ENCODE measurements around the gene GRIA2. TPM values are rescaled to one million over a fixed set of nuclear protein-coding genes. Genes with fewer than 3 reads are reported as not detected.
"Not testable (repeated sequence)": the region's sequence is repeated elsewhere in the genome, so short reads cannot be mapped to it uniquely, and the experiment has no call there.

Gene GRIA2
- total RNA-seq, 1 donor from 2014 or later, result not detected

DNA sequence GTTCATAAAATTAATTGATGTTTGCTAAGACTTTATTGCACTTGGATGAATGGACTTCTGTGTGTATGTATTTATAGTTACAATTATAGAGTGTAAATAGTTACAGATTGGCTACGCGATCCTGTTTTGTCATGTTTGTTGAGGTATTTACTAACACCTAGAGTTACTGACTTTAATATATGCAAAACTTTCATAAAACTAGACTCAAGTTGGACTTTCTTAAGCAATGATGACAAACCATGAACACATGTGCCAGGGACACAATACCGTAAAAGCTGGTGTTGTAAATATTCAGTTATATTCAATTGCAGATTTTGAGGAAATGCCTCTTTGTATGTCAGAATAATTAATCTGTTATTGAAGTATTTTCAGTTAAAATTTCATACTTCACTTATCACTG lies 6.1 kb downstream of the GRIA2 start:
- TF ChIP-seq, protein P1, sequence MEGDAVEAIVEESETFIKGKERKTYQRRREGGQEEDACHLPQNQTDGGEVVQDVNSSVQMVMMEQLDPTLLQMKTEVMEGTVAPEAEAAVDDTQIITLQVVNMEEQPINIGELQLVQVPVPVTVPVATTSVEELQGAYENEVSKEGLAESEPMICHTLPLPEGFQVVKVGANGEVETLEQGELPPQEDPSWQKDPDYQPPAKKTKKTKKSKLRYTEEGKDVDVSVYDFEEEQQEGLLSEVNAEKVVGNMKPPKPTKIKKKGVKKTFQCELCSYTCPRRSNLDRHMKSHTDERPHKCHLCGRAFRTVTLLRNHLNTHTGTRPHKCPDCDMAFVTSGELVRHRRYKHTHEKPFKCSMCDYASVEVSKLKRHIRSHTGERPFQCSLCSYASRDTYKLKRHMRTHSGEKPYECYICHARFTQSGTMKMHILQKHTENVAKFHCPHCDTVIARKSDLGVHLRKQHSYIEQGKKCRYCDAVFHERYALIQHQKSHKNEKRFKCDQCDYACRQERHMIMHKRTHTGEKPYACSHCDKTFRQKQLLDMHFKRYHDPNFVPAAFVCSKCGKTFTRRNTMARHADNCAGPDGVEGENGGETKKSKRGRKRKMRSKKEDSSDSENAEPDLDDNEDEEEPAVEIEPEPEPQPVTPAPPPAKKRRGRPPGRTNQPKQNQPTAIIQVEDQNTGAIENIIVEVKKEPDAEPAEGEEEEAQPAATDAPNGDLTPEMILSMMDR (IDR thresholded peaks at IDR 0.05; ENCODE audit: borderline replicate concordance), result no peak
- peaks cover 59% of the 10 kb centered on the region for H3K27me3 ChIP-seq (ENCODE audit: low read depth)
- peaks cover 13% of the 10 kb centered on the region for H3K4me1 ChIP-seq
- no peak overlapping the region for H3K27ac ChIP-seq (replicated peaks)
- H3K4me3 ChIP-seq, result no peak overlapping the region
- intact Hi-C loops (cut with micrococcal nuclease), result no loop called here
- H3K36me3 ChIP-seq, result no peaks in the 10 kb centered on the region
- no peaks in the 10 kb centered on the region for H3K9me3 ChIP-seq (replicated peaks)
- no peak for DNase-seq

- peaks cover 10% of the 10 kb centered on the region for H3K27me3 ChIP-seq (ENCODE audit: low read depth)
- no peaks in the 10 kb centered on the region for H3K9me3 ChIP-seq (replicated peaks)
- intact Hi-C loops (cut with micrococcal nuclease), result no loop called here
- no peak overlapping the region for H3K27ac ChIP-seq (replicated peaks)
- no peaks in the 10 kb centered on the region for H3K4me1 ChIP-seq
- no peak overlapping the region for H3K4me3 ChIP-seq
- DNase-seq, result no peak
- H3K36me3 ChIP-seq, result no peaks in the 10 kb centered on the region
- TF ChIP-seq, protein P1 (IDR thresholded peaks at IDR 0.05; ENCODE audit: borderline replicate concordance), result no peak
These were observed 11.0 kb downstream of the GRIA2 start for GRCh38 chr4:157231525-157231924.

GRCh38 chr4:157242871-157243270 lies 22.3 kb downstream of the GRIA2 start:
- Histone ChIP-seq H3K27me3 (ENCODE audit: low read depth) (no peaks in the 10 kb centered on the region), H3K9me3 (replicated peaks) (no peaks in the 10 kb centered on the region), H3K4me3 (no peak overlapping the region), H3K36me3 (no peaks in the 10 kb centered on the region), H3K4me1 (no peaks in the 10 kb centered on the region), H3K27ac (replicated peaks) (no peak overlapping the region)
- TF ChIP-seq, protein P1 (IDR thresholded peaks at IDR 0.05; ENCODE audit: borderline replicate concordance), result no peak
- intact Hi-C loops (cut with micrococcal nuclease), result no loop called here
- DNase-seq, result no peak

GRCh38 chr4:157244348-157244747 lies 23.8 kb downstream of the GRIA2 start:
- Histone ChIP-seq H3K36me3 (no peaks in the 10 kb centered on the region), H3K4me3 (no peak overlapping the region), H3K9me3 (replicated peaks) (no peaks in the 10 kb centered on the region), H3K27me3 (ENCODE audit: low read depth) (no peaks in the 10 kb centered on the region), H3K27ac (replicated peaks) (no peak overlapping the region), H3K4me1 (no peaks in the 10 kb centered on the region)
- intact Hi-C loops (cut with micrococcal nuclease), result no loop called here
- TF ChIP-seq, protein P1 (IDR thresholded peaks at IDR 0.05; ENCODE audit: borderline replicate concordance), result no peak
- no peak for DNase-seq

DNA sequence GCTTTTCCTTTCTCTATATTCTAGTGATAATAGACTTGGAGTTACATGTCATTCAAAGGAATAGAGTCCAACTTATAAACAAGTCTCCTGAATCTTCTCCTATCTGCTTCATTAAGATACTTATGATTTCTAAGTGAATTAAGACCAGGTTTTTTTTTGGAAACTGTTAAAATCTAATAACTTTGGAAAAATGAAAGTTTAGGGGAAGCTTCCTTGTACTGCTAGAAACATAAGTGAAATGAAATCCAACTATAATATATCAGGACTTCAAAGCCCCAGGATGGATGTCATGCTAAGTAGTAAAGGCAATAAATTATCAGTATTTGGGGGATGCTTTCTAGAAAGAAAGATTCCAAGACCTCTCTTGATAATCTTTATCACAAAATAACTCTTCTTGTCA lies 24.8 kb downstream of the GRIA2 start:
- Histone ChIP-seq H3K36me3 (no peaks in the 10 kb centered on the region), H3K4me3 (no peak overlapping the region), H3K9me3 (replicated peaks) (no peaks in the 10 kb centered on the region), H3K27ac (replicated peaks) (no peak overlapping the region), H3K27me3 (ENCODE audit: low read depth) (no peaks in the 10 kb centered on the region), H3K4me1 (no peaks in the 10 kb centered on the region)
- intact Hi-C loops (cut with micrococcal nuclease), result no loop called here
- TF ChIP-seq, protein P1 (IDR thresholded peaks at IDR 0.05; ENCODE audit: borderline replicate concordance), result no peak
- no peak for DNase-seq

GRCh38 chr4:157246964-157247363 lies 26.4 kb downstream of the GRIA2 start:
- DNase-seq, result no peak
- H3K27me3 ChIP-seq (ENCODE audit: low read depth), result no peaks in the 10 kb centered on the region
- H3K36me3 ChIP-seq, result no peaks in the 10 kb centered on the region
- no peak overlapping the region for H3K27ac ChIP-seq (replicated peaks)
- H3K9me3 ChIP-seq (replicated peaks), result no peaks in the 10 kb centered on the region
- H3K4me1 ChIP-seq, result no peaks in the 10 kb centered on the region
- TF ChIP-seq, protein P1 (IDR thresholded peaks at IDR 0.05; ENCODE audit: borderline replicate concordance), result no peak
- intact Hi-C loops (cut with micrococcal nuclease), result no loop called here
- no peak overlapping the region for H3K4me3 ChIP-seq

DNA sequence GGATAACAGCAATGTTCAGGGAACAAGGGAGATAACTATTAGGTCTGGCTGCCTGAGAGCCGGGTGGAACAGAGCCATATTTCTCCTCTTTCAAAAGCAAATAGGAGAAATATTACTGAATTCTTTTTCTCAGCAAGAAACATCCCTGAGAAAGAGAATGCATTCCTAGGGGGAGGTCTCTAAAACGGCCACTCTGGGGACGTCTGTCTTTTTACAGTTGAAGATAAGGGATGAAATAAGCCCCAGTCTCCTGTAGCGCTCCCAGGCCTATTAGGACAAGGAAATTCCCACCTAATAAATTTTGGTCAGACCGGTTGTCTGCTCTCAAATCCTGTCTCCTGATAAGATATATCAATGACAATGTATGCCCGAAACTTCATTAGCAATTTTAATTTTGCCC lies 37.6 kb downstream of the GRIA2 start:
- H3K4me1 ChIP-seq; DNase-seq; H3K4me3 ChIP-seq; intact Hi-C loops (cut with micrococcal nuclease); H3K36me3 ChIP-seq; H3K27ac ChIP-seq (replicated peaks); H3K27me3 ChIP-seq (ENCODE audit: low read depth): not testable (repeated sequence)
- H3K9me3 ChIP-seq (replicated peaks), result peaks cover 40% of the 10 kb centered on the region

All from left ventricle myocardium inferior (tissue), 1 donor.